Transverse colon (tissue), 4 donors: Measurements from ENCODE around the gene WLS. TPM values are rescaled to one million over a fixed set of nuclear protein-coding genes. Genes with fewer than 3 reads are reported as not detected.
A peak's percentile ranks its signal among the peaks of the same experiment; 100 is the strongest.
"Not testable (repeated sequence)": the region's sequence is repeated elsewhere in the genome, so short reads cannot be mapped to it uniquely, and the experiment has no call there.

Source experiments
- DNase-seq: peaks from one replicate; pipeline ENCODE4 v3.0.0-alpha.2; 2019
- H3K27ac ChIP-seq, 4 donors: fragments of 200-600 bp; sonication (generic); 2 replicates each; pipeline ENCODE4 v1.5.1; 2016 to 2018; ENCODE audit warnings: inconsistent platforms in 4 of 4
- H3K27me3 ChIP-seq: fragments of 200-600 bp; sonication (generic); 2 replicates; pipeline ENCODE4 v1.5.1; 2017; ENCODE audit warnings: inconsistent platforms
- H3K36me3 ChIP-seq, 4 donors: fragments of 200-600 bp; sonication (generic); 2 replicates each; pipeline ENCODE4 v1.5.1; 2017 to 2019; ENCODE audit warnings: inconsistent platforms in 4 of 4
- H3K4me1 ChIP-seq, 4 donors: fragments of 200-600 bp; sonication (generic); 2 replicates each; pipeline ENCODE4 v1.5.1; 2017 to 2020; ENCODE audit warnings: inconsistent platforms in 4 of 4
- H3K4me3 ChIP-seq, 4 donors: fragments of 200-600 bp; sonication (generic); 1 replicate in 1 of 4; 2 replicates in 3 of 4; pipeline versions ENCODE4 v1.5.1 to v1.6.1; 2017 to 2019; ENCODE audit warnings: inconsistent platforms in 4 of 4
- H3K9me3 ChIP-seq, 2 donors: fragments of 200-600 bp; sonication (generic); 2 replicates each; pipeline ENCODE4 v1.5.1; 2017 to 2019; ENCODE audit warnings: inconsistent platforms in 2 of 2
- EP300 ChIP-seq: sonication (generic); formaldehyde crosslinking; IDR thresholded peaks from one replicate; pipeline ENCODE4 v1.6.1; 2017; ENCODE audit warnings: antibody characterized with exemption, low read depth
- POLR2A ChIP-seq: fragments of 450-650 bp; IDR thresholded peaks from one replicate; pipeline ENCODE4 v1.6.1; 2016; ENCODE audit warnings: antibody characterized with exemption, mild to moderate bottlenecking, moderate library complexity
- POLR2AphosphoS5 ChIP-seq, 3 donors: sonication (generic); formaldehyde crosslinking; IDR thresholded peaks; one replicate each; pipeline ENCODE4 v1.6.1; 2016; ENCODE audit warnings: antibody characterized with exemption in 3 of 3
- WGBS, 2 donors: methylation state at CpG; one replicate each; pipeline ENCODE4 v1.1.5; 2018; ENCODE audit warnings: low coverage in 1 of 2; 5-methylcytosine and 5-hydroxymethylcytosine counted together
- in situ Hi-C, 4 donors: fragments of 200-750 bp; cut with MboI; loops; one replicate each; pipeline versions ENCODE4 v1.15.0 to v1.15.1; 2017; ENCODE audit warnings: low sequenced_read_pairs in 3 of 4, low pct_ligation_motif_present in 1 of 4, low pct_unique_long_range_greater_than_20kb in 1 of 4
- intact Hi-C: fragments of 100-400 bp; cut with DNase I; formaldehyde crosslinking; loops from one replicate; pipeline ENCODE4 v1.15.1; 2023; ENCODE audit warnings: low total_unique reads
- total RNA-seq, 4 donors: library from RNA; depleted of rRNA; stranded (reverse); fragments of >200 nt; gene quantifications; one replicate each; pipeline ENCODE4 v1.1.0, GENCODE V29; 2016
- TF ChIP-seq, protein P1 (sequence below), 5 experiments: fragments of 200-600 bp in 3 of 5; fragments of 450-650 bp in 2 of 5; sonication (generic) in 3 of 5; IDR thresholded peaks; 1 replicate in 2 of 5; 2 replicates in 3 of 5; pipeline ENCODE4 v1.5.1; 2016 to 2017; ENCODE audit warnings: antibody characterized with exemption in 5 of 5, inconsistent platforms in 3 of 5, mild to moderate bottlenecking in 2 of 5, moderate library complexity in 1 of 5

WLS gene
- total RNA-seq, 4 donors from 2014 or later = 69.9 to 117 (median 98.7) TPM

DNA sequence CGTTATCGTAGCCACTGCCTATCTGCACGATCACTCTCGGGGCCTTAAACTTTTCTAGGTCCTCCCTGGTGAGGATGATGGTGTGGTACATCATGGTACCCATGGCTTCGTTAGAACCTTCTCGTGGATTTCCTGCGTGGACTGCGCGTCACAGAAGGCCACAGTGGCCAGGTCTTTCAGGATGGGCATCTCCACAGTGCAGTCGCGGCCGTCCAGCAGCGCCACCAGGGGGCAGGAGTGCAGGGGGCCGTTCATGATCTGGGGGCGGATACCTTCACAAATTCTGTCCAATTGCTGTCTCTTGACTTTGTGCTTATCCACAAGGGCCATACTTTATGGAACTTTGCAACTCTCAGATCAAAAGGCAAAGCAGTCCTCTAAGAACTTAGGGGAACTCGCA lies 69.6 kb downstream of the WLS start:
- no peak for DNase-seq
- Histone ChIP-seq H3K27ac (no peak overlapping the region), H3K36me3 (peaks cover 0 to 10% (median 4%) of the 10 kb centered on the region in 4 donors), H3K9me3 (no peaks in the 10 kb centered on the region), H3K4me1 (peaks cover 0 to 5% (median 4%) of the 10 kb centered on the region in 4 donors), H3K27me3 (no peaks in the 10 kb centered on the region), H3K4me3 (no peak overlapping the region)
- TF ChIP-seq POLR2AphosphoS5 (IDR thresholded peaks at IDR 0.05) (no peak), EP300 (no peak), POLR2A (no peak)
- TF ChIP-seq, protein P1, sequence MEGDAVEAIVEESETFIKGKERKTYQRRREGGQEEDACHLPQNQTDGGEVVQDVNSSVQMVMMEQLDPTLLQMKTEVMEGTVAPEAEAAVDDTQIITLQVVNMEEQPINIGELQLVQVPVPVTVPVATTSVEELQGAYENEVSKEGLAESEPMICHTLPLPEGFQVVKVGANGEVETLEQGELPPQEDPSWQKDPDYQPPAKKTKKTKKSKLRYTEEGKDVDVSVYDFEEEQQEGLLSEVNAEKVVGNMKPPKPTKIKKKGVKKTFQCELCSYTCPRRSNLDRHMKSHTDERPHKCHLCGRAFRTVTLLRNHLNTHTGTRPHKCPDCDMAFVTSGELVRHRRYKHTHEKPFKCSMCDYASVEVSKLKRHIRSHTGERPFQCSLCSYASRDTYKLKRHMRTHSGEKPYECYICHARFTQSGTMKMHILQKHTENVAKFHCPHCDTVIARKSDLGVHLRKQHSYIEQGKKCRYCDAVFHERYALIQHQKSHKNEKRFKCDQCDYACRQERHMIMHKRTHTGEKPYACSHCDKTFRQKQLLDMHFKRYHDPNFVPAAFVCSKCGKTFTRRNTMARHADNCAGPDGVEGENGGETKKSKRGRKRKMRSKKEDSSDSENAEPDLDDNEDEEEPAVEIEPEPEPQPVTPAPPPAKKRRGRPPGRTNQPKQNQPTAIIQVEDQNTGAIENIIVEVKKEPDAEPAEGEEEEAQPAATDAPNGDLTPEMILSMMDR (IDR thresholded peaks at IDR 0.05) = peak in 2 of 5 experiments; percentile 8 to 16
- 90 to 93% methylated on average over 6 to 16 of the region's 16 CpGs for WGBS, 2 donors
- in situ Hi-C loops = no loop called here
- intact Hi-C loops = no loop called here

DNA sequence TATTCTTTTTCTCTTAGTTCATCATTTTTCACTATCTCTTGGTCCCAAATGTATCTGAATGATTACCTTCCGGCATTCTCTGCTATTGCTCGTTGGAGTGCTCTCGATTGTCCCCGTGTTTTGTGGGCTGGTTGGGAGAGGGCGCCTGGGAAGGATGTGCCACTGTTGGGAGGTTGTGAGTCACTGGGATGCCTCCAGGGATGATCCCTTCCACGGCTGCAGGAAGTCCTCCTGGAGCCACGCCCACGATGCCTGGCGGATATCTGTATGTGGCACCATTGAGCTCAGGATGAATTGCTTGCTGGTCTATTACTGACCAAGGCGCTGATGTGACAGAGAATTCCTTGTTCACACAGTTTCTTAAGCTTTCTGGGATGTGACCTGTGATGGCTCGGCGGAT lies 70.7 kb downstream of the WLS start:
- H3K27ac ChIP-seq, DNase-seq, H3K9me3 ChIP-seq, in situ Hi-C loops, H3K27me3 ChIP-seq, H3K4me3 ChIP-seq, intact Hi-C loops, H3K4me1 ChIP-seq: not testable (repeated sequence)
- H3K36me3 ChIP-seq = peaks cover 0 to 12% (median 4%) of the 10 kb centered on the region in 4 donors
- 92 to 100% methylated on average over 5 to 12 of the region's 12 CpGs for WGBS, 2 donors

- H3K27ac ChIP-seq, H3K4me3 ChIP-seq, DNase-seq, in situ Hi-C loops, H3K4me1 ChIP-seq, H3K27me3 ChIP-seq, intact Hi-C loops, H3K9me3 ChIP-seq: not testable (repeated sequence)
- peaks cover 0 to 12% (median 4%) of the 10 kb centered on the region in 4 donors for H3K36me3 ChIP-seq
- WGBS, 2 donors = 67 to 71% methylated on average over 2 of the region's 2 CpGs
Observed at GRCh38 chr1:68160935-68161334, 71.4 kb downstream of the WLS start.

DNA sequence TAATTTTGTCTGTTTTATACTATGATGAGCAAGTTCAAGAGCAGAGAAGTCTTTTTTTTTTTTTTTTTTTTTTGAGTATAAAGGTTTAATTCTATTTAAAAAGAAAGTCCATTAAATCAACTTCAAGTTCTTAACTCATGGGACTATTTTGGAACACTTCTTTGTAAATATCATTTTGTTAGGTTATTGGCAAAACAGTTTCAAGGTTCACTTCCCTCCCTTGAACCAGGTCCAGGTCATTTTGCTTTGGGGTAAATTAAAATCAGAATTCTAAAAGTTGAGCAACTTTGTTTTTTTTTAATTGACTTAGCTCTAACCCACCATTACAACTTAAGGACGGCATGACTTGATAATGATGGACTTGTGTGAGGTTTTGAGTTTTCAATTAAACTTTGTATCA lies 72.3 kb downstream of the WLS start:
- H3K36me3 ChIP-seq = peaks cover 0 to 12% (median 6%) of the 10 kb centered on the region in 4 donors
- intact Hi-C loops = no loop called here
- WGBS, 2 donors = 82 to 100% methylated on average over 1 of the region's 1 CpG
- no peak for DNase-seq
- H3K27ac ChIP-seq = no peak overlapping the region
- H3K4me1 ChIP-seq = peaks cover 0 to 5% (median 2%) of the 10 kb centered on the region in 4 donors
- in situ Hi-C loops = no loop called here
- no peak for TF ChIP-seq POLR2AphosphoS5 (IDR thresholded peaks at IDR 0.05)
- TF ChIP-seq, protein P1 (IDR thresholded peaks at IDR 0.05) = no peak
- no peak for TF ChIP-seq POLR2A
- TF ChIP-seq EP300 = no peak
- H3K9me3 ChIP-seq = no peaks in the 10 kb centered on the region
- H3K27me3 ChIP-seq = no peaks in the 10 kb centered on the region
- no peak overlapping the region for H3K4me3 ChIP-seq

- in situ Hi-C loops = no loop called here
- Histone ChIP-seq H3K27ac (no peak overlapping the region), H3K36me3 (peaks cover 0 to 16% (median 6%) of the 10 kb centered on the region in 4 donors), H3K4me1 (peaks cover 0 to 5% (median 2%) of the 10 kb centered on the region in 4 donors), H3K9me3 (no peaks in the 10 kb centered on the region), H3K27me3 (no peaks in the 10 kb centered on the region), H3K4me3 (no peak overlapping the region)
- TF ChIP-seq EP300 (no peak), POLR2A (no peak), POLR2AphosphoS5 (IDR thresholded peaks at IDR 0.05) (no peak)
- TF ChIP-seq, protein P1 (IDR thresholded peaks at IDR 0.05) = no peak
- WGBS, 2 donors = 67 to 82% methylated on average over 7 to 8 of the region's 8 CpGs
- intact Hi-C loops = no loop called here
- DNase-seq = no peak
Observed at GRCh38 chr1:68158837-68159236, 73.5 kb downstream of the WLS start.
